Astrocyte (in vitro differentiated cells and primary cell): ENCODE results near the gene SWT1.

Source experiments
- EZH2 ChIP-seq: IDR thresholded peaks from 2 replicates; pipeline ENCODE4 v1.6.1; 2012; ENCODE audit warnings: mild to moderate bottlenecking, low read length, inconsistent platforms; ENCODE audit not compliant: insufficient read depth
- TF ChIP-seq, protein P1 (sequence below): IDR thresholded peaks from 2 replicates; pipeline ENCODE4 v1.5.1; 2011; ENCODE audit warnings: low read depth, mild to moderate bottlenecking, inconsistent platforms, low read length, moderate library complexity; ENCODE audit not compliant: insufficient read depth

DNA sequence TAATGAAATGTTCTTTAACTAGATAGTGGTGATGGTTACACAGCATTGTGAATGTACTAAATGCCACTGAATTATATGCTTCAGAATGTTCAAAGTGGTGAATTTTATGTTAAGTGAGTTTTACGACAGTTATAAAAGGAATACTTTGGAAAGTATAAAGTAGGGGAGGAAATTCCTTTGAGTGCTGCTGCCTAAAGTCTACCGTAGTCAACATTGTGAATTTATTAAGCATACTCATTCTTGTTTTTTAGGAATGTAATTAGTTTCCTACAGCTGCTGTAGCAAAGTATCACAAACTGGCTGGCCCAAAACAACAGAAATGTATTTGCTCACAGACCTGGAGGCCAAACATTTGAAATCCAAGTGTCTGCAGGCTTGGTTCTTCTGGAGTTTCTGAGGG lies 73.0 kb downstream of the SWT1 start:
- TF ChIP-seq, protein P1, sequence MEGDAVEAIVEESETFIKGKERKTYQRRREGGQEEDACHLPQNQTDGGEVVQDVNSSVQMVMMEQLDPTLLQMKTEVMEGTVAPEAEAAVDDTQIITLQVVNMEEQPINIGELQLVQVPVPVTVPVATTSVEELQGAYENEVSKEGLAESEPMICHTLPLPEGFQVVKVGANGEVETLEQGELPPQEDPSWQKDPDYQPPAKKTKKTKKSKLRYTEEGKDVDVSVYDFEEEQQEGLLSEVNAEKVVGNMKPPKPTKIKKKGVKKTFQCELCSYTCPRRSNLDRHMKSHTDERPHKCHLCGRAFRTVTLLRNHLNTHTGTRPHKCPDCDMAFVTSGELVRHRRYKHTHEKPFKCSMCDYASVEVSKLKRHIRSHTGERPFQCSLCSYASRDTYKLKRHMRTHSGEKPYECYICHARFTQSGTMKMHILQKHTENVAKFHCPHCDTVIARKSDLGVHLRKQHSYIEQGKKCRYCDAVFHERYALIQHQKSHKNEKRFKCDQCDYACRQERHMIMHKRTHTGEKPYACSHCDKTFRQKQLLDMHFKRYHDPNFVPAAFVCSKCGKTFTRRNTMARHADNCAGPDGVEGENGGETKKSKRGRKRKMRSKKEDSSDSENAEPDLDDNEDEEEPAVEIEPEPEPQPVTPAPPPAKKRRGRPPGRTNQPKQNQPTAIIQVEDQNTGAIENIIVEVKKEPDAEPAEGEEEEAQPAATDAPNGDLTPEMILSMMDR, result no peak
- no peak for TF ChIP-seq EZH2
